PC-9 (cell line): ENCODE data around the gene PRAF2.

Experiments used
- EZH2 ChIP-seq: fragments of 200-600 bp; sonication (generic); IDR thresholded peaks from 2 replicates; pipeline ENCODE4 v1.8.0; 2017; ENCODE audit warnings: antibody characterized with exemption, low read depth
- TF ChIP-seq, protein P1 (sequence below): fragments of 200-600 bp; sonication (generic); conservative IDR thresholded peaks from 2 replicates; pipeline ENCODE4 v1.6.1; 2017; ENCODE audit warnings: mixed run types, antibody characterized with exemption, mild to moderate bottlenecking, moderate library complexity

DNA sequence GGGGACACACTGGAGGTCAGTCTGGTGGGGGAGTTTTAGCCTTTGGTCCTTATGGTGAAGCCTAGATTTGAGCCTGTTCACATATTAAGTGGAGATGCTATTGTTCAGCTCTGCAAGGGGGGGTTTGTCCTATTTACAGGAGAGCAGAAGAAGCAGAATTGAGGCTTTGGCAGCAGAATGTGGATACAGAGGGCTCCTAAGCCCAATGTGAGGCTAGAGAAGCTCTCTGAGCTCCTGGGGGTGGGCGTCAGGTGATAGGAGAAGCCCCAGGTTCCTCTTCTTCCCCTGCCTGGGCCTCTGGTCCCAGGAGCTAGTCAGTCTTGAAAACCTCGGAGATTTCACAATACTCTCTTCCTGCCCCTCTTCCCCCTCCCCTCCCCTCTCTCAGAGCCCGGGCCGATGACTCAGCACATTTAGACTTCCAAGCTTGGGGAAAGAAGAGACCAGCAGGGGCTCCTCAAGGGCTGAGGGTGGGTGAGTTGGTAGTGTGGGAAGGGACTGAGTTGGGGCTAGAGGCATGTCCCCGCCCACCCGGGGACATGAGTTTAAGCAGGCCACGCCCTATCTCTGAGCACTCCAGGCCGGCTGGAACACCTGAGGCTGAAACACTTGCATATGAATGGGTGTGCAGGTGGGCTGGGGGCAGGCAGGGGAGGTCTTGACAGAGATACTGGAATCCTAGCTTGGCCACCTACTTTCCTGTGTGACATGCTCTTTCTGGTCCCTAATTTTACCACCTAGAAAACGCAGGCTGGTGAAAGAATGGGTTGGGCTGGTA is 34.0 kb downstream of the PRAF2 start:
- TF ChIP-seq, protein P1, sequence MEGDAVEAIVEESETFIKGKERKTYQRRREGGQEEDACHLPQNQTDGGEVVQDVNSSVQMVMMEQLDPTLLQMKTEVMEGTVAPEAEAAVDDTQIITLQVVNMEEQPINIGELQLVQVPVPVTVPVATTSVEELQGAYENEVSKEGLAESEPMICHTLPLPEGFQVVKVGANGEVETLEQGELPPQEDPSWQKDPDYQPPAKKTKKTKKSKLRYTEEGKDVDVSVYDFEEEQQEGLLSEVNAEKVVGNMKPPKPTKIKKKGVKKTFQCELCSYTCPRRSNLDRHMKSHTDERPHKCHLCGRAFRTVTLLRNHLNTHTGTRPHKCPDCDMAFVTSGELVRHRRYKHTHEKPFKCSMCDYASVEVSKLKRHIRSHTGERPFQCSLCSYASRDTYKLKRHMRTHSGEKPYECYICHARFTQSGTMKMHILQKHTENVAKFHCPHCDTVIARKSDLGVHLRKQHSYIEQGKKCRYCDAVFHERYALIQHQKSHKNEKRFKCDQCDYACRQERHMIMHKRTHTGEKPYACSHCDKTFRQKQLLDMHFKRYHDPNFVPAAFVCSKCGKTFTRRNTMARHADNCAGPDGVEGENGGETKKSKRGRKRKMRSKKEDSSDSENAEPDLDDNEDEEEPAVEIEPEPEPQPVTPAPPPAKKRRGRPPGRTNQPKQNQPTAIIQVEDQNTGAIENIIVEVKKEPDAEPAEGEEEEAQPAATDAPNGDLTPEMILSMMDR, result no peak
- TF ChIP-seq EZH2, result no peak
